ENCODE data around the gene DCLK1.

DNA sequence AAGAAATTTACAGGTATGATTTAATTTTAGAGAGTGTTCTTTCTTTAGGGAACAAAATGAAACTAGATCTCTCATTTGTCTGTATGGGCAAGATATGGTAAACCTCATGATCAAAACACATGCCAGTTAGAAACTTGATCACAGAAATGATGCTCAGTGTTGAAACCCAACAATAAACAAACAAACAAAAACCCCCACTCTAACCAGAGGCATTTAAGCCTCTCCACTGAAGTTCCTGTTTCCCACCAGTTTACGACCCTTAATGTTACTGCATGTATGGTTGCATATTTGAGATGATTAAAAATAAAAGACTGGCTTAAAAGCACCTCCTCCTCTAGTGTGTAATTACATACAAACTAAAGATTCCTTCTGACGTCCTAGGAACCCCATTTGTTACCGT, 361.4 kb downstream of the DCLK1 start:
- TF ChIP-seq, protein P1, sequence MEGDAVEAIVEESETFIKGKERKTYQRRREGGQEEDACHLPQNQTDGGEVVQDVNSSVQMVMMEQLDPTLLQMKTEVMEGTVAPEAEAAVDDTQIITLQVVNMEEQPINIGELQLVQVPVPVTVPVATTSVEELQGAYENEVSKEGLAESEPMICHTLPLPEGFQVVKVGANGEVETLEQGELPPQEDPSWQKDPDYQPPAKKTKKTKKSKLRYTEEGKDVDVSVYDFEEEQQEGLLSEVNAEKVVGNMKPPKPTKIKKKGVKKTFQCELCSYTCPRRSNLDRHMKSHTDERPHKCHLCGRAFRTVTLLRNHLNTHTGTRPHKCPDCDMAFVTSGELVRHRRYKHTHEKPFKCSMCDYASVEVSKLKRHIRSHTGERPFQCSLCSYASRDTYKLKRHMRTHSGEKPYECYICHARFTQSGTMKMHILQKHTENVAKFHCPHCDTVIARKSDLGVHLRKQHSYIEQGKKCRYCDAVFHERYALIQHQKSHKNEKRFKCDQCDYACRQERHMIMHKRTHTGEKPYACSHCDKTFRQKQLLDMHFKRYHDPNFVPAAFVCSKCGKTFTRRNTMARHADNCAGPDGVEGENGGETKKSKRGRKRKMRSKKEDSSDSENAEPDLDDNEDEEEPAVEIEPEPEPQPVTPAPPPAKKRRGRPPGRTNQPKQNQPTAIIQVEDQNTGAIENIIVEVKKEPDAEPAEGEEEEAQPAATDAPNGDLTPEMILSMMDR (IDR thresholded peaks at IDR 0.05): no peak
- no peak for TF ChIP-seq POLR2A (IDR thresholded peaks at IDR 0.05)
